Activated CD8-positive, alpha-beta memory T cell treated with anti-CD3 and anti-CD28 coated beads, Interleukin-2, amount 50 U/mL, for 24 hours (primary cell): ENCODE data around the gene UIMC1.

ENCODE experiments used
- DNase-seq: peaks from one replicate; pipeline ENCODE4 v3.0.0-alpha.2; 2020; ENCODE audit errors: extremely low read depth

UIMC1 gene

GRCh38 chr5:176902102-176902814, 104.3 kb downstream of the UIMC1 start:
- no peak for DNase-seq

DNA sequence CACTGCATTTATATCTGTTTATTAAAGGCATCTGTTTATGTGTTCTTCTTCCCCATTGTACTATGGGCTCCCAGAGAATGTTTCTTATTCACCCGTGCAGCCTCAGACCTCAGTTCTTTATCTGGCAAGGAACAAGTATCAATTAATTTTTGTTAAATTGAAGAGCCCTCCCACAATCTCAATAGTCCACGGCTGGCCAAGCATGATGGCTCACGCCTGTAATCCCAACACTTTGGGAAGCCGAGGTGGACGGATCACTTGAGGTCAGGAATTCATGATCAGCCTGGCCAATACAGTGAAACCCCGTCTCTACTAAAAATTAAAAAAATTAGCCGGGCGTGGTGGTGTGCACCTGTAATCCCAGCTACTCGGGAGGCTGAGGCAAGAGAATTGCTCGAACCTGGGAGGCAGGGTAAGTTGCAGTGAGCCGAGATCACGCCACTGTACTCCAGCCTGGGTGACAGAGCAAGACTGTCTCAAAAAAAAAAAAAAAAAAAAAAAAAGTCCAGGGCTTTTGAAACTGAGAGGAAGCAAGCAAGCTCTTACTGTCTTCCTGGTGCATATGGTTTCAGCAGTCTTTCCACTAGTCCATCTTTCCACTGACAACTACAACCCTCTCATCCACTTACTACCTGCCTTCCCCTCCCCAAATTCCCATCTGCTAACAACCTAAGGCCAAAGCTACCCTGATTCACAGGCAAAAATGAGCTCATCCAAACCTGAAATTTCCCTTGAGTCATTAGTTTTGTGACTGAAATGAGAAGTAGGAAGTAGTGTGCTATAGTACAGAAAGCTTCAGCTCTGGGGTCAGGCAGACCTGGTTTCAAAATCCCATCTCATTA, 105.1 kb downstream of the UIMC1 start:
- DNase-seq = no peak

DNA sequence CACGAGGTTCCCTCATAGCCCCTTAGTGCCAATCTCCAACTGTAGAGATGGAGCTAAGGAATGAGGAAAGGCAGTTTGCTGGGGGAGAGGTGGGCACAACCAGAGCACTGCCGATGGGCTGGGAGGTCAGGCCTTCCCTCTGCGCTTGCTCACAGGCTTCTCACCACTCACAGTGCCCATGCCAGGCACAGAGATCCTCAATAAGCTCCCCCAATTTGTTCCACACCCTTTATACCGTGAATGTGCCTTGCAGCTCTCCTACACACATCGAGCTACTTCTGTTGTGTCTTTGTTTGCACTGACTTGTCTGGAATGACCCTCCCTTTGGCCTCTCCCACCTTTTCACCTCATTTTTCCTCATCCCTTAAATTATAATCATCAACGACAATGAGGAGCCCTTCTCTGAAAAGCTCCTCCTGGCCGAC, 105.8 kb downstream of the UIMC1 start:
- DNase-seq = no peak

DNA sequence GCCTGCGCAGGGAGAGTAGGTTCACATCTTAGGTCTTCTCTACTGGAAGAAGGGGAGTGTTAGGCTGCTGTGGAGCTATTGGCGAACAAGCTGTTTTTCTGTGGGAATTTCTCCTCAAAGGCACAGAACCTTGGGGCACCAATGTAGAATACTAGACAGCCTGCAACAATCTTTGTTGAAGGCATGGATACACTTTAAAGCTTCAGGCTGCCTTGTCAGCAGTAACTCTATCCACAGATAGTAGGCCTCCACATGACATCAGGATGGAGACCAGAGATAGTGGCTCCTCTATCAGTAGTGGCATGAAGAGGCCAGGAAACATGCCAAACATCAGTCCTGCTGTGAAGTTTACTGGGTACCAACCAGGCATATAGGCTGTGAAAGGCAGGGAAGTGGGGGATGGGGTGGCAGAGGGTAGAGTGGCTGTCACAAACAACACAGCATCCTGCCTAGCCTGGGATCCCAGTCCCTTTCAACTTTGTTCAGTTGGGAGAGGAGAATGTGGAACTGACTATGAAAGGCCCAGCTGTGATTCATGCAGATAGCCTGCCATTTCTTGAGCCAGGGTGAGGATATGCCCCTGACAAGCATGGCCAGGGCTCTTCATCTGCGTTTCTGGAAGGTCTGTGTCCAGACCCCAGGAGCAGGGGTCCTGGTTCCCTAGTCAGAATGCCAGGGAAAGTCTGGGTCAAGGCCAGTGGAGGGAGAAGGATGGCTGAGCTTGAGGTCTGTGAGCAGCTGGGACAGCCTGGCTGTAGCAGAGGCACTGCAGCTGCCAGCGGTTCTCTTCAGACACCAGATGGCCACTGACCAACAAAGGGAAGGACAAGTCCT, 106.4 kb downstream of the UIMC1 start:
- DNase-seq = no peak

- no peak for DNase-seq
Measured at GRCh38 chr5:176899296-176899891, 107.2 kb downstream of the UIMC1 start, which contains the start of gene HK3. Gene HK3 (minus strand): TSS chr5:176899346. CDS start chr5:176896159, 3,187 bp downstream.

GRCh38 chr5:176897263-176897662, 109.3 kb downstream of the UIMC1 start:
- DNase-seq = no peak

DNA sequence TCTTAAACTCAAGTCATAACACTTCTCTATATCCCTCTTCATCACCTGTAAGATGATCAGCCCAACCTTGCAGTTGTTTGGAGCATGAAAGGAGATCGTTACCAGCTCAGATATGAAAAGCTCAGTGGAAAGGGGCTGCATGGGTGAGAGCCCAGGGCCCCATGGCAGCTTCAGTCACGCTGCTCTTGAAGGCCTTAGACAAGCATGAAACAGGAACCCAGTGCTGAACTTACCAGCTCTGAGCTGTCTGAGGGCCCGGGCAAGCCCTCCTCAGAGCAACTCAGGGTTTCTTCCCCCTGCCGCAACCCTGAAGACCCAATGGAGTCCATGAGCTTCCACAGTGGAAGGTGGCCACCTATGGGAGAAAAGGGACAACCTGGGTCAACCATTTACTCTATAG, 110.7 kb downstream of the UIMC1 start:
- no peak for DNase-seq

DNA sequence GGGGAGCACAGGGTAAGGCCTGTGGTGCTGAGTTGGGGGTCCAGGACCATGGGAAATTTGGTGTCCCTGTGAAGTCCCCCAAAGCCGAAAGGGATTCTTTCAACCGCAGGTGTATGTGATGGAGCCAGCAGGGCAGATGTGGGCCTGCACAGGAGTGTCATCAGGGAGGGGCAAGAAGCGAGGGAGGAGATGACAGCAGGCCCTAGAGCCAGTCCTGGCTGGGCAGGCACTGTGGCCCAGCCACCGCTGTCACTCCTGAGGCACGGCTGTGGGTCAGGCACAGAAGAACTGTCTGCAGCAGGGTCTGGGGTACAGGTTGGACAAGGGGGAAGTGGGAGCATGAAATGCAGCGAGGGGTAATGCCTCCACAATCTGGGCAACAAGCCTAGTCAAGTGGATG, 112.3 kb downstream of the UIMC1 start:
- DNase-seq = no peak

DNA sequence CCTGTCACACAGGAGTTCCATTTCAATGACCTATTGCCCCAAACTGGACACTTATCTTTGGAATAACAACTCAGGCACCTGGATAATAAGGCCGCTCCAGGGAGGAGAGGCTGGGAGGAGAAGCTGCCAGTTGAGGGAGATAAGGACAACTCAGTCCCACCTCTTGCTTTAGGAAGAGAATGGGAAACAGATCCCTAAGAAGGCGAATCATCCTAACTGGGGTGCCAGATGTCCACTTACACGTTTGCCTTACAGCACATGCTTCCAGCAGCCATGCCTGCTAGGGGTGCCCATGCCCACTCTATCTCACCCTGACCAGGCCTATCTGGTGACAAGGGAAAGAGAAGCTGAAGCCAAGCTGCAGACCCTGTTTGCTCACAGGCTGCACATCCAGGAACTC, 113.9 kb downstream of the UIMC1 start:
- no peak for DNase-seq

DNA sequence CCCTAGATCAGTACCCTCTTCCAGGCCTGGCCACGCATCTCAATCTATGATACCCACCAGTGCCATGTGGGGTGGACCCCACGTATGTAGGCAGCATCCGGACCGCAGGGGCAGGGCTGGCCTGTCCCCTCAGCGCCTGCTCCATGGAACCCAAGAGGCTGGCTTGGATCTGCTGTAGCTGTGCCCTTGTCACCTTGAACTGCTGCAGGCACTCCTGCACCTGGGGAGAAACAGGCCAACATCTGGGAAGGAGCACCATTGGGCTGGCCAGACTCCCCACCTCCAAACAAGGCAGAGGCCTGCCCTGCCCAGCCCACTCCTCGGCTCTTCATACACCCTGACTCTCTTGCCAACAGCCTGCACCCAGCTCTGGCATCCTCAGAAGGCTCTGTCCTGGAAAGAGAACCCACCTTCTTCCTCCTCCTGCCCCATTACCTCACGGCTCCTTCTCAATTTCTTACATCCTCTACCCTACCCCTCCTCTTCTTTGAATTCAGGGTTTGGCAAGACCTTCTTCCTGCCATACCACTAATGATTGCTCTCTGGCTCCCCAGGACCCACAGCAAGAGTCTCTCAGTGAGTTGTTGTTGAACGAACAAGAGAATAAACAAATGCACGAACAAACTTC, 115.1 kb downstream of the UIMC1 start:
- no peak for DNase-seq

- DNase-seq = no peak
Measured at GRCh38 chr5:176890455-176891330, 115.9 kb downstream of the UIMC1 start.

- no peak for DNase-seq
Measured at GRCh38 chr5:176889321-176890280, 117.0 kb downstream of the UIMC1 start.

DNA sequence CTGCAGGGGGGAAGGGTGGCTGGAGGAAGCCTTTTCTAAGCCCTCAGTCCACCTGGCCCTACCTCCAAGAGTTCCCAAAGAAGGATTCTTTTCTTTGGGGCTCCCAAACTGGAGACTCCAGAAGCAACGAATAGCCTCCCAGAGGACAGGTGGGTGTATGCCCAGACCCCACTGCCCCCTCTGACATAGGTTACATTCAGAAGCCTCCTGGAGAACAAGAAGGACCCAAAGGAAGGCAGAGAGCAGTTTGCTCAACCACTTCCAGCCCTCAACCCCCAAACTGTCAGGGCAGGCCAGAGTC, 117.8 kb downstream of the UIMC1 start:
- no peak for DNase-seq

DNA sequence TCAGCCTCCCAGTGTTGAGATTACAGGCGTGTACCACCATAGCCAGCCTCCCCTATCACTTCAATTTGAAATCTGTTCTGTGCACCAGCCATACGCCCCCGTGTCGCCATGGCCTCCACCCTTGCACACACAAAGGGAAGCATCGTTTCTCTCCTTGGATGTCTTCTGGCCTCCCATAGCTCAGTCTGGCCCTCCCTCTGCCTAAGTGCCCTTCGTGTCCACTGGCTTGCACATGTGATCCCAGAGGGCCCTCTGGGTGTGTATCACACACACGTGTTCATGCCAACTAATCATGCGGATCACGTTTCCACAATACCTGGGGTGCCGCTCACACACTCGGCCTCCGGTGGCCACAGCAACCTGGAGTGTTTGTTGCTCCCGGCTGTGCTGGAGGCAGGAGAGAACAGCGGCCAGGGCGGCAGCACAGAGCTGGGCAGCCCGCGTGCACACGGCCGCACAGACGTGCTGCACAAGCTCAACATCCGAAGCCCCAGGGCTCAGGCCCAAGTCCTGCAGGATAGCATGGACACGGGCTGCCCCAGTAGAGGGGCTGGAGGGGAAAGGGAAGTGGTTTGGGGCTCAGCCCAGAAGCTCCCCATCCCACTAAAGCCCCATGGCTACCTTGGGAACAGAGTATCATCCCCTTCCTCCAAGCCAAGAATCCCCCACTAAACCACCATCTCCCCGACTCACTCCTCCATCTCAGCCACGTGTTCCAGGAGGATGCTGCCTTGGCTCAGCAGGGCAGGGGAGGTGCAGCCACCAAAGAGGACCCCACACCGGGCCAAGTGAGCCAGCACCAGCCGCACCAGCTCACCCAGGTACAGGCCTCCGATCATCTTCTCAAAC, 118.3 kb downstream of the UIMC1 start:
- no peak for DNase-seq

DNA sequence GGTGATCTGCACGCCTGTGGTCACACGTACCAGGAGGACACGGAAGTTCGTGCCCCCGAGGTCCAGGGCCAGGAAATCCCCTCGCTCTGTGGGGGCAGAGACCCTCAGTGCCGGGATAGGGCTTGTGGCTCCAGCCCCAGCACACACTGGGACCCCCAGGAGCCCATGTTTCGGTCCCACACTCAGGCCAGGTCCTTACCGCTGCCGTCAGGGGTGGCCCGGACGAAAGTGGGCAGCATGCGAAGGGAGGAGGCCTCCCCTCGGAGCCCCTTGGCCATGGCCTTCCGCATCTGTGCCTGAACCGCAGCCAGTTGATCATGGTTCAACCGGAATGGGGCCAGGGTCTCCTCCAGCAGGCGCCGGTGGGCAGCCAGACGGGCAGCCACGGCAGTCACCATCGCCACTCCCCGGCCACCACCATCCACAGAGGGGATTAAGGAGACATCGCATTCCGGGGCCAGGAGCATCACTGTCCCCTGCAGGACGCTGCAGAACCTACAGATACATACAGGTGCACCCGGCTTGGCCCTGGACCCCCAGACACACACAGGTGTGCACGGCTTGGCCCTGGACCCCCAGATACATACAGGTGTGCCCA, 119.2 kb downstream of the UIMC1 start:
- no peak for DNase-seq

DNA sequence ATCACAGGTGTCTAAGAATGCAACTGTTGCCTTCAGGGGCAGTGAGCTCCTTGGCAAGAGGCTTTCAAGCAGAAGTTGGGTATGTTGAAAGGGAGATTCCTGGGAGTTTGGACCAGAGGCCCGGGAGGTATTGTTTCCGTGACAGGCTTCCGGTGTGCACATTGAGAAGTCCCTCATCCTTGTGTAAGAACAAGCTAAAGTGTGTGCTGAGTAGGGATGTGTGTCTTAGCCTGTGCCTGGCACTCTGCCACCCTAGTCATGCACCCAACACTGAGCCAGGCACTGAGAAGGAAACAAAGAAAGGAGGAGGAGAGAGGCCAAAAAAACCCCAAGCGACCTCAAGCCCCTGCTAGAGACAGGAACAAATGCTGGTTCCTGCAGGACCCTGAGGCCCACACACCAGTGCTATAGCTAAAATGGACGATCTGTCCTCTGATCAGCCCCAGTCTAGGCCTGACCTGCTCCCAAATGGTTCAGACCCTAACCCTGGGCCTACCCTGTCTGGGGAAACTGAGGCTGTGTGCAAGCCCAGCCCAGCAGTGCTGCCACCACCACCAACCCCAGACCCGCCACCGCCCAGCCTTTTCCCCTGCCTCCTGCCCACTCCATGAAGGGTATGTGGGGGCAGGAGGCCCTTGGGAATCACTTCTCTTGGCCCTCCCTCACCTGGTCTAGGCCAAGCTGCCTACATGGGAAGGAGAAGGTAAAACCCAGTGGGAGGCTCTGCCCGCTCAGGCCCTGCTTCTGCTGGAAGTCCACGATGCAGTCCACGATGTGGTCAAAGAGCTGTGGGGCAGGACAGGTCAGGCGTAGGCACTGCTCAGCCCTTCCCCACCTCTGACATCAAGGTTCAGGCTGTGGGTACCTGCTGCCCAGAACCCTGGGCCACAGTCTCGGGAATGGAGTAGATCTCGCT, 120.0 kb downstream of the UIMC1 start:
- DNase-seq = no peak

DNA sequence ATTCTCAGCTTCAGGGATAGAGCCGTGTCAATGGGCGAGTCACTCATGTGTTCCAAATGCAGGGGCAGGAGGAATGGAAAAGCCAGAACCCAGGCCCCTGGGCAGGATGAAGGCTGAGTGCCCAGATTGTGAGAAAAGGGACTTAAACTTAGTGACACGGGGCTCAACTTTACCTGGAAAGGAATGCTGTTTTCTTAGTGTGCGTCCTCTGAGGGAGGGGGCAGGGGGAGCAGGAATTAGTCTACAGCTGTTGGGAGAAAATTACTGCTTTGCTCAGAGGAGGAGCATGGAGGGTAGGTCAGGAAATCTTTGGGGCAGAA, 122.0 kb downstream of the UIMC1 start:
- no peak for DNase-seq
